ACHN (cell line): ENCODE data around the gene BARHL1.

Experiments
- DNase-seq: peaks from one replicate; pipeline ENCODE4 v3.0.0-alpha.2; 2015
- in situ Hi-C: cut with HindIII; loops from 2 replicates; pipeline ENCODE4 v1.10.0; 2017; ENCODE audit warnings: low sequenced_read_pairs, low pct_ligation_motif_present, low pct_unique_long_range_greater_than_20kb

The BARHL1 gene

GRCh38 chr9:132632413-132633129 lies 50.2 kb downstream of the BARHL1 start:
- in situ Hi-C loops = no loop called here
- no peak for DNase-seq

- in situ Hi-C loops = no loop called here
- DNase-seq = no peak
These were observed 51.9 kb downstream of the BARHL1 start for GRCh38 chr9:132634327-132634726.

DNA sequence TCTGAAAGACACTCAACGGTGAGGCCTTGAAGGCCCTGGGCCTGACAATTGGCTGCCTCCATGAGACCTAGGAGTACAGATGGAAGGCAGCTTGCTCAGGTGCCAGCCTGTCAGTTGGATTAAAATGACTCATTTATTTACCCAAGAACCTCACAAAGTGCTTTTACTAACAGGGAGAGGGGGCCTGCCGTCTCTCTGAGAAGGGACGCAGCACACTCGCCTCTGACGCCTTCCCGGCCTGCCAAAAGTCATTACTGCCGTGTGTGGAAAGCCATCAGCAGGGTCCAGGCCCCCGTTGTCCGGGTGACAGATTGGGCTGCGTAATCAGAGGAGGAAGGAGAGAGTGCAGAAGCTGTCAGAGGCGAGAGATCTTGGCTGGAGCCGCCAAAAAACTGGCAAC lies 54.9 kb downstream of the BARHL1 start:
- DNase-seq = no peak
- in situ Hi-C loops = no loop called here

DNA sequence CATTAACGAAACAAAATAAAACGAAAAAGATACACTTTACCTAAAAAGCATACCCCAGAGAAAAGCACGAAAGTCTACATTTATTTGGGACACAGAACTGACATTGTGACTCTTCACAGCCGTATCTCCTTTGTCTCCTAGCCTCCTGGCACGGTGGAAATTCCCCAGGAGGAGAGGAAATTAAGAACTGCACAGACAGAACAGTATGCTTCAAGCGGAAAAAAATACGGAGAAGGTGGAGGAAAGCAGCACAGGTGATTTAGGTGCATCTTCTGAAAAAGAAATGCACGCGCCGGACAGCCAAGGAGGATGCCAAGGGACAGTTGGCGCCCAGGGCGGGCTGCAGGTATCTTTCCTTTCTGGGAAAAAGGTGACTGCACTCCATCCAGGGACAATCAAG lies 55.4 kb downstream of the BARHL1 start:
- no peak for DNase-seq
- in situ Hi-C loops = no loop called here

DNA sequence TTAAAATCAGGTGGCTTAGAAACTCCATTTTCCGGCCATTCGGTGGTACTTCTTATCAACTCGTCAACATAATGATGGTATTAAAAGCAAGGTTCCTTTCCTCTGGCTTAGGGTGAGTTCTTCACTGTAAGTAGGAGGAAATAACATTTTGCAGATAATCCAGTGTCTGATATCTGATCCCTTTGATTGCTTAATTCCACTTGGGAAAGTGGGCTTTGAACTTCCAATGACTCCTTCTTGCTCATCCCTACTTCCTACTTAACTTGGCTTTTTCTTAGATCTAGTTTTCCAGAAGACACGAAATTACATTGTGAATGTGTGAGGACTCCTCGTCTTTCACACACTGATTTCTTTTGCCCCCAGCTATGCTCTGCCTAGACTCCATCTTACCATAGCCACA lies 55.8 kb downstream of the BARHL1 start:
- in situ Hi-C loops = no loop called here
- no peak for DNase-seq

- DNase-seq = no peak
- in situ Hi-C loops = no loop called here
These were observed 56.9 kb downstream of the BARHL1 start for GRCh38 chr9:132639322-132639721.
